ENCODE measurements around the gene KIR2DL1. TPM values are rescaled to one million over a fixed set of nuclear protein-coding genes. Genes with fewer than 3 reads are reported as not detected.
"Not testable (repeated sequence)": the region's sequence is repeated elsewhere in the genome, so short reads cannot be mapped to it uniquely, and the experiment has no call there.

KIR2DL1 gene
- total RNA-seq, 4 donors from 2014 or later, result not detected

DNA sequence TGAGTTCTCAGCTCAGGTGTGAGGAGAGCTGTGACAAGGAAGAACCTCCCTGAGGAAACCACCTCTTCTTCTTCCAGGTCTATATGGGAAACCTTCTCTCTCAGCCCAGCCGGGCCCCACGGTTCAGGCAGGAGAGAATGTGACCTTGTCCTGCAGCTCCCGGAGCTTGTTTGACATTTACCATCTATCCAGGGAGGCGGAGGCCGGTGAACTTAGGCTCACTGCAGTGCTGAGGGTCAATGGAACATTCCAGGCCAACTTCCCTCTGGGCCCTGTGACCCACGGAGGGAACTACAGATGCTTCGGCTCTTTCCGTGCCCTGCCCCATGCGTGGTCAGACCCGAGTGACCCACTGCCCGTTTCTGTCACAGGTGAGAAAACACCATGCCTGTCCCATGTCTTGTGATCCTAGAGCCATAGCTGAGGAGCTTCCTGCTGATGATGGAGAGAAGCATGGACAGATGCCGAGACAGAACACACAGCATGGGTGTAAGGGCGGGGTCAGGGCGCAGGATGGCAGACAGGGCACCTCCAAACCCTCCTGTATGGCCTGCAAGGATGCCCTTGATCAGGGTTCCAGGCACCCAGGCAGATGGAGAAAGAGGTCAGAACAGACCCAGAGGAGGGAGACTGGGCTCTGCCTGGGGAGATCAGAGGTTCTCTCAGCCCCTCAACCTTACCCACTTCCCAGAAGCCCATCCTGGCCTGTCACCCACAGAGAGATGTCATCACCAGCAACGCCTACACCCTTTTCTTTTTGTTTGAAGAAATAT lies 40.0 kb upstream of the KIR2DL1 start:
- no peaks in the 10 kb centered on the region for H3K36me3 ChIP-seq
- H3K4me3 ChIP-seq, result no peak overlapping the region
- H3K4me1 ChIP-seq, result no peaks in the 10 kb centered on the region
- H3K9me3 ChIP-seq, result no peaks in the 10 kb centered on the region
- H3K27me3 ChIP-seq, result no peaks in the 10 kb centered on the region
- TF ChIP-seq, protein P1, sequence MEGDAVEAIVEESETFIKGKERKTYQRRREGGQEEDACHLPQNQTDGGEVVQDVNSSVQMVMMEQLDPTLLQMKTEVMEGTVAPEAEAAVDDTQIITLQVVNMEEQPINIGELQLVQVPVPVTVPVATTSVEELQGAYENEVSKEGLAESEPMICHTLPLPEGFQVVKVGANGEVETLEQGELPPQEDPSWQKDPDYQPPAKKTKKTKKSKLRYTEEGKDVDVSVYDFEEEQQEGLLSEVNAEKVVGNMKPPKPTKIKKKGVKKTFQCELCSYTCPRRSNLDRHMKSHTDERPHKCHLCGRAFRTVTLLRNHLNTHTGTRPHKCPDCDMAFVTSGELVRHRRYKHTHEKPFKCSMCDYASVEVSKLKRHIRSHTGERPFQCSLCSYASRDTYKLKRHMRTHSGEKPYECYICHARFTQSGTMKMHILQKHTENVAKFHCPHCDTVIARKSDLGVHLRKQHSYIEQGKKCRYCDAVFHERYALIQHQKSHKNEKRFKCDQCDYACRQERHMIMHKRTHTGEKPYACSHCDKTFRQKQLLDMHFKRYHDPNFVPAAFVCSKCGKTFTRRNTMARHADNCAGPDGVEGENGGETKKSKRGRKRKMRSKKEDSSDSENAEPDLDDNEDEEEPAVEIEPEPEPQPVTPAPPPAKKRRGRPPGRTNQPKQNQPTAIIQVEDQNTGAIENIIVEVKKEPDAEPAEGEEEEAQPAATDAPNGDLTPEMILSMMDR (IDR thresholded peaks at IDR 0.05), result no peak
- TF ChIP-seq POLR2A (IDR thresholded peaks at IDR 0.05), result no peak
- H3K27ac ChIP-seq, result no peak overlapping the region
- peak in 1 of 3 donors; percentile 9 for DNase-seq

DNA sequence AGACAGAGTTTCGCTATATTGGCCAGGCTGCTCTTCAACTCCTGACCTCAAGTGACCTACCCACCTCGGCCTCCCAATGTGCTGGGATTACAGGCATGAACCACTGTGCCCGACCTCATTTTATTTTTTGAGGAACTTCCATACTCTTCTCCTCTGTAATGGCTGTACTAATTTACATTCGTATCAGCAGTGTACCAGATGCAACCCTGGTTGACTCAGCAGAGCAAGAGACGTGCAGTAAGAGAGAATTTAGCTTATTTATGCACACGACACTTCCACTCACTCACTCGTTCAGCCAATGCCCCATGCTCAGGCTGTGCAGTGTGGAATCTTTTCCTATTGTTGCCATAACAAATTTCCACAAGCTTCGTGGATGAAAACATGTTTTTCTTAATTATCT lies 38.4 kb upstream of the KIR2DL1 start:
- TF ChIP-seq, protein P1 (IDR thresholded peaks at IDR 0.05), result no peak
- no peak for TF ChIP-seq POLR2A (IDR thresholded peaks at IDR 0.05)
- H3K9me3 ChIP-seq, result no peaks in the 10 kb centered on the region
- H3K36me3 ChIP-seq, result no peaks in the 10 kb centered on the region
- H3K4me3 ChIP-seq, result no peak overlapping the region
- no peaks in the 10 kb centered on the region for H3K27me3 ChIP-seq
- H3K27ac ChIP-seq, result no peak overlapping the region
- DNase-seq, result no peak
- no peaks in the 10 kb centered on the region for H3K4me1 ChIP-seq

GRCh38 chr19:54738306-54738705 lies 31.3 kb upstream of the KIR2DL1 start, which contains the start of gene KIR2DL3:
Gene KIR2DL3 (plus strand): TSS chr19:54738513. CDS start chr19:54738546, 33 bp downstream.
- H3K9me3 ChIP-seq, H3K27ac ChIP-seq, H3K4me1 ChIP-seq, H3K27me3 ChIP-seq, H3K36me3 ChIP-seq, H3K4me3 ChIP-seq, DNase-seq: not testable (repeated sequence)

DNA sequence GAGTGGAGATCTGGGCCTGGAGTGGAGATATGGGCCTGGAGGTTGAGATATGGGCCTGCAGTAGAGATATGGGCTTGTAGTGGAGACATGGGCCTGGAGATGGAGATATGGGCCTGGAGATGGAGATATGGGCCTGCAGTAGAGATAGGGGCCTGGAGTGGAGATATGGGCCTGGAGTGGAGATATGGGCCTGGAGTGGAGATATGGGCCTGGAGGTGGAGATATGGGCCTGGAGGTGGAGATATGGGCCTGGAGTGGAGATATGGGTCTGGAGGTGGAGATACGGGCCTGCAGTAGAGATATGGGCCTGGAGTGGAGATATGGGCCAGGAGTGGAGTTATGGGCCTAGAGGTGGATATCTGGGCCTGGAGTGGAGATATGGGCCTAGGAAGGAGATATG lies 30.9 kb upstream of the KIR2DL1 start:
- H3K27me3 ChIP-seq, result no peaks in the 10 kb centered on the region
- no peaks in the 10 kb centered on the region for H3K36me3 ChIP-seq
- DNase-seq, result no peak
- no peak overlapping the region for H3K4me3 ChIP-seq
- TF ChIP-seq POLR2A (IDR thresholded peaks at IDR 0.05), result no peak
- TF ChIP-seq, protein P1 (IDR thresholded peaks at IDR 0.05), result no peak
- no peak overlapping the region for H3K27ac ChIP-seq
- no peaks in the 10 kb centered on the region for H3K4me1 ChIP-seq
- no peaks in the 10 kb centered on the region for H3K9me3 ChIP-seq

DNA sequence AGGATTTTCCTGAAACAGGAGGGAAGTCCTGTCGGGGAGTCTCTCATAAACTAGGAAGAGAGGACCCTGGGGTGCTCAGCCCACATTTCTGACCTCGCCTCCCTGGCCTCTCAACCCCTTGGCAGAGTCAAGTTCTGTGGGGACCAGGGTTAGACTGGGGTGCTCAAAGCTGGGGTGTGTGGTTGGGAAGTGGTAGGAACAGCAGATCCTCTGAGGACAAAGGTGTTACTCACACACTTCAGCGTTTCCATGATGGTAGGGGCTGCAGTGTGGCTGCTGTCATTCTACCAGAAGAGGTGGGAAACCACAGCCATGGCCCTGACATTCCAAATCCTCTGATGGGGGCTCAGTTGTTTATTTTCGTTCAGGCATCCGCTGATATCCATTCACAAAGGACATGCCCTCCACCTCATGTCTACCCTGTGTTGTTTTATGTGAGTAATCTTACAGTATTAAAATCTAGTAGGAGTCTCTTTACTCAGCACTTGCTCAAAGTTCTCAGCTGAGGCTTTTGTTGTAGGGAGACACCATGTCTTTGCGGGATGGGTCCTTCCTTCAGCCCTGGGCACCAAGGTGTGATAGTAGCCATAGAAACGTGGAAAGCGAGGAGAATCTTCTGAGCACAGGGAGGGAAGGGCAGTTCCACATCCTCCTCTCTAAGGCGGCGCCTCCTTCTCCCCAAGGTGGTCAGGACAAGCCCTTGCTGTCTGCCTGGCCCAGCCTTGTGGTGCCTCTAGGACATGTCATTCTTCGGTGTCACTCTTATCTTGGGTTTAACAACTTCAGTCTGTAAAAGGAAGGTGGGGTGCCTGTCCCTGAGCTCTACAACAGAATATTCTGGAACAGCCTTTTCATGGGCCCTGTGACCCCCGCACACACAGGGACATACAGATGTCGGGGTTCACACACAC lies 29.8 kb upstream of the KIR2DL1 start:
- Histone ChIP-seq H3K27me3 (no peaks in the 10 kb centered on the region), H3K4me3 (no peak overlapping the region), H3K27ac (no peak overlapping the region), H3K9me3 (no peaks in the 10 kb centered on the region), H3K4me1 (no peaks in the 10 kb centered on the region), H3K36me3 (no peaks in the 10 kb centered on the region)
- TF ChIP-seq POLR2A (IDR thresholded peaks at IDR 0.05), result no peak
- TF ChIP-seq, protein P1 (IDR thresholded peaks at IDR 0.05), result no peak
- DNase-seq, result no peak

DNA sequence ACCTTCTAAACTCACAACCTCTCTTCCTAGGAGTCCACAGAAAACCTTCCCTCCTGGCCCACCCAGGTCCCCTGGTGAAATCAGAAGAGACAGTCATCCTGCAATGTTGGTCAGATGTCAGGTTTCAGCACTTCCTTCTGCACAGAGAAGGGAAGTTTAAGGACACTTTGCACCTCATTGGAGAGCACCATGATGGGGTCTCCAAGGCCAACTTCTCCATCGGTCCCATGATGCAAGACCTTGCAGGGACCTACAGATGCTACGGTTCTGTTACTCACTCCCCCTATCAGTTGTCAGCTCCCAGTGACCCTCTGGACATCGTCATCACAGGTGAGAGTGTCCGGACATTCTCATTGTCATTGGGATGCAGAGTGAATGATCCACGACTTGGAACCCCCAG lies 27.6 kb upstream of the KIR2DL1 start:
- H3K9me3 ChIP-seq, H3K4me3 ChIP-seq, H3K27ac ChIP-seq, DNase-seq, H3K36me3 ChIP-seq, H3K27me3 ChIP-seq, H3K4me1 ChIP-seq: not testable (repeated sequence)

GRCh38 chr19:54744080-54744479 lies 25.5 kb upstream of the KIR2DL1 start:
- not testable (repeated sequence) for H3K4me1 ChIP-seq, H3K9me3 ChIP-seq, H3K27ac ChIP-seq, H3K4me3 ChIP-seq, H3K36me3 ChIP-seq, DNase-seq, H3K27me3 ChIP-seq

DNA sequence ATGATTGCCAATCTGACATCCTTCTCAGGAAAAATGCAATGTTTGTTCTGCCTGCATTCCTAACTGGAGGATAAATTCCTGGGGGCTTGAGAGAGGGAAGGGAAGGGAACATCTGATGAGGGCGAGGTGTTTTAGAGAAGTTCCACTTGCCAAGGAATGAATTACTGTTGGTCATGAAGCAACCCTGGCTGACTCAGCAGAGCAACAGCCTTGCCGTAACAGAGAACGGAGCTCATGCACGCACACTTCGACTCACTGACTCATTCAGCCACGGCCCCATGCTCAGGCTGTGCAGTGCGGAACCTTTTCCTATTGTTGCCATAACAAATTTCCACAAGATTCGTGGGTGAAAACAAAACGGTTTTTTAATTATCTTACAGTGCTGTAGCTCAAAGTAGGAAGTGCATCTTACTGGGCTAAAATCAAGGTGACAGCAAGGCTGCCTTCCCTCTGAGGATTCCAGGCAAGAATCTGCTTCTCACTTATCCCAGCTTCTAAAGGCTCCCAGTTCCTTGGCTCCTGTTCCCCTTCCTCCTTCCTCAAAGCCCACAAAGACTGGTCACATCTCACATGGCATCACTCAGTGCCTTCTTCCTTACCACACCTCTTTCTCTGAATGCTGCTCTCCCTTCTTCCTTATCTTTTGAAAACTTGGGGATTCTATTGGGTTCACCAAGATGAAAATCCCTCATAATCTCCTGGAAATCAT lies 21.8 kb upstream of the KIR2DL1 start:
- not testable (repeated sequence) for H3K36me3 ChIP-seq, H3K4me1 ChIP-seq, H3K27ac ChIP-seq, DNase-seq, H3K27me3 ChIP-seq, H3K9me3 ChIP-seq, H3K4me3 ChIP-seq

DNA sequence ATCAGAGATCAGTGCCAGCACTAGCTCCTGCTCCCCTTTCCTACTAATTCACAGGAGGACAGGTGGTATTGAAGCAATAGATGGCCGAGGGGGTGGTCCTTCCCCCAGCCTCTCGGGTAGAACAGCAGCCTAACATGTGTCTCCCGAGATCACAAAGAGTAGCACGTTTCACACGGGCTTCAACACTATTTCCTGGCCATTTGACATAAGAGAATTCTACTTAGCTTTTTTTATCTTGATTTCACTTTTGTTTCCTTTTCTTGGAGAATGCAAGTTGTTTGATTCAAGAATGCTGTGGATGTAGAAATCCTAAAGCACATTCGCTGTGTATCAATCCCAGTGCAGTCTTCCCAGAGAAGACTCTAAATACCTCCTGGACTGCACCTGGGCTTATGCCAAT lies 19.3 kb upstream of the KIR2DL1 start:
- not testable (repeated sequence) for H3K4me3 ChIP-seq, H3K9me3 ChIP-seq, H3K27me3 ChIP-seq, DNase-seq, H3K27ac ChIP-seq, H3K36me3 ChIP-seq, H3K4me1 ChIP-seq

Measured in Peyer's patch (tissue), 4 donors.